GM15510 (cell line): Measurements from ENCODE around the gene SOX10.

ENCODE experiments used
- POLR2A ChIP-seq: IDR thresholded peaks from 3 replicates; pipeline ENCODE4 v1.6.1; 2011; ENCODE audit warnings: borderline replicate concordance; ENCODE audit not compliant: insufficient read length; ENCODE audit errors: extremely low read depth

SOX10 gene

DNA sequence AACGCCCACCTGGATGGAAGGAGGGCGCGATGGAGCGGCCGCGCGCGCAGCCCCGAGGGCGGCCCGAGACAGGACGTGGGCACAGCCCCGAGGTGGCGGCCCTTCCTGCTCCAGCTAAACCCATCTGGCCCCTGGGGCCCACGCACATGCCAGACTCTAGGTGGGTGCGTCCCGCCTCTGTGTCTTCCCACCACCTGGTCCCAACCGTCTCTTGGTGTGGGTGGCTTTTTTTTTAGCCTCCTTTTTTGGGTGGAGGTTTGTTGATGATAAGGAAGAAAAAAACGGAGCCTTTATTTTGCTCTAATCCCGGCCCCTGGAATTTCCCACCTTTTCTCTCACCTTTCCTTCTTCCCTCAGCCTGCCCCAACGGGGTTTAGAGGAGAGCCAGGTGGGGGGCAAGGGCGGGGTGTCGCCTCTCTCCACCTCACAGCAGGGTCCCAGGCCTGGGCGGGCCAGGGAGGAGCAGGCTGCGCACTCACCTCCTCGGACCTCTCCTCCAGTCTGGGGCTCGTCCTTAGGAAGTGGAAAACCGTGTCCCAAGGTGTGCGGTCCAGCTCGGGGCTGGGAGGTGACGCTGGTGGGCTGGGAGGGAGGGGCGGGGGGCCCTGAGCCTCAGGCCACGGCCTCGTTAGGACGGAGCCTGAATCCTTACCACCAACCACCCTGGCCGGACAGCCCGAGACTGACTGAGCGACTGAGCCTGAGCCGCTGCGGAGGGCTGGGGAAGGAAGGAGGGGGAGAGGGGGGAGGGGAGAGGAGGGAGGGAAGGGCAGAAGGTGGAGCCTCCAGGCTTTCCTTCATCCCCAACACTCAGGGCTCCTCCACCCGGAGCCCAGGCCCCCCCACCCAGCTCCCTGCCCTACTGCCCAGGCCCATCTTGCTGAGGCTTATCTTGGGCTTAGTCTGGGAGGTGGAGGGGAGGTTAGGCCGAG lies at the start of gene SOX10:
SOX10 (minus strand) TSS at position 696 of the 932 bp plus-strand sequence. CDS start 771 bp downstream, outside the sequence.
- no peak for TF ChIP-seq POLR2A

DNA sequence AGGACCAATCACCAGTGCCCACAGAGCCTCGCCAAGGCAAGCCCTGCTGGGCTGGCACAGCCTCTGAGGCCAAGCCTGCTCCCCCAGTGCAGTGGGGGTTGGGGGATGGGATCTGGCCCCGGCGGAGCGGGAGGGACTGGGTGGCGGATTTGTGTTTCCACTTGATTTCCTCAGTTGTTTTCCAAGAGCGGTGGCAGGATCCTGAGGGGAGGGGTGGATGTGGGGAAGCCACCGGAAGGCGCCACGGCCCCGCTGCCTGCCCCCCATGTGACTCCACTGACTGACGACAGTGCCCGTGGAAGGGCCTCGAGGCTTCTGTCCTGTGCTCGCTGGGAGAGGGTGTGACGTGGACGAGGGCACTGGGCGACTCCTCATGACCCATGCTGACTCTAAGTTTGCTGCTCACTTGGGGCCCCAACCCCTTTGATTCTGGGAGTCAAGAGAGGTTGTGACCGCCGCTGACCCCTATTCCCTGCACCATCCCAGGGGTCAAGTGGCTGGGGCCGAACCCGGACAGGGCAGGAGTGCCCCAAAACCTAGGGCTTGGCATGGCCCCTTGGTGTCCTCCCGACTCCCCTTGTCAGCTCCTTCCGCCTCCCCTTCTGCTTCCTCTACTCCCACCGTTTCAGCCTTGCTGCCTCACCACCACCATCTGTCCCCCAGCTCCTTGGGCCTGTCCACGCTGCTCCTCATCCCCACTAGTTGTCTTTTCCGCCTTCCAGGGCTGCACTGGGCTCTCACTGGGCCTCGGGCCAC lies 49.3 kb upstream of the SOX10 start:
- TF ChIP-seq POLR2A, result no peak

DNA sequence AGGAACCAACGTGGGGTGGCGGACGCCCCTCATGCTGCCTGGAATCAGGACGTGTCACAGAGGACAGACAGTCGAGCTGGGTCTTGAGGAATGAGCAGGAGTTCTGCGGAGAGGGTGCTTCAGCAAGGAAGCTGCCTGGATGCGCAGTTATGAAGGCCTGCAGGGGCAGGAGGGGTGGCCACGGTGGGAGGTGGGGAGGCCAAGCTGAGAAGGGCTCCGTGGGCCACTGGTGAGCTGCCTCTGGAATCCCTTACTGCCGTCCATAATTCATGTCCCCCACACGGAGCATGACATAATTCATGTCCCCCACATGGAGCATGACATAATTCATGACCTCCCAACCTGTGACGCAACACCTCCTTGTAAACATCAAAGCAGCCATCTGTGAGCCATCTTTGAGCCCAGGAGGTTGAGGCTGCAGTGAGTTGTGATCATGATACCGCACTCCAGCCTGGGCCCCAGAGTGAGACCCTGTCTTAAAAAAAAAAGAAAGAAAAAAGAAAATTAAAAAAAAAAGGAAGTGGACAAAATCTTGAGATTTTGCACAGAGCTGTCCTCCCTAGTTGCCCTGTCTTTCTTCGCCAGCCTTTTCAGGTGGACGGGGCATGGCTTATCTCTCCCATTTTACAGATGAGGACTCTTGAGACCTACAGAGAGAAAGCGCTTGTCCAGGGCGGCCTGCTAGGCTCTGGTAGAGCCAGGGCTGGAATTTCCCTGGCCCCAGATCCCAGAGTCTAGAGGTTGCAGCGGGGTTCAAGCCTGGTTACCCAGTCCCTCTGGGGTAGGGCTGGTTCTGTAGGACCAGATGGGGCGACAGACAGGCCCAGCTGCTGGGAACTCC lies 48.5 kb upstream of the SOX10 start:
- no peak for TF ChIP-seq POLR2A

DNA sequence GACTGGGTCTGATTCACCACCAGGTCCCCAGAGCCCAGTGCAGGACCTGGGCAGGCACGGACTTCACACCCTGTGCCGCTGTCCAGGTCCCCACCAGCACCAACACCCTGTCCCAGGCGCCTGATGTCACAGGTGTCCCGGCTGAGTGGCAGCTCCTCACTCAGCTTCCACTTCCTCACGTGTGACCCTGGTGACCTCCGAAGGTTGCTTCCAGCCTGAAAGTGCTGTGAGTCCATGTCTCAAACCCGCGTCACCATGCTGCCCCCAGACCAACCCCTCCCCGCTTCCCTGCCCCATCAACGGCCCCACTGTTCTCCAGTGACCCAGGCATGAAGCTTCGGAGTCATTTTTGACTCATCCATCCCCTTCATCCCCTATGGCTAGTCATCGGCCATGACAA lies 47.1 kb upstream of the SOX10 start:
- no peak for TF ChIP-seq POLR2A

DNA sequence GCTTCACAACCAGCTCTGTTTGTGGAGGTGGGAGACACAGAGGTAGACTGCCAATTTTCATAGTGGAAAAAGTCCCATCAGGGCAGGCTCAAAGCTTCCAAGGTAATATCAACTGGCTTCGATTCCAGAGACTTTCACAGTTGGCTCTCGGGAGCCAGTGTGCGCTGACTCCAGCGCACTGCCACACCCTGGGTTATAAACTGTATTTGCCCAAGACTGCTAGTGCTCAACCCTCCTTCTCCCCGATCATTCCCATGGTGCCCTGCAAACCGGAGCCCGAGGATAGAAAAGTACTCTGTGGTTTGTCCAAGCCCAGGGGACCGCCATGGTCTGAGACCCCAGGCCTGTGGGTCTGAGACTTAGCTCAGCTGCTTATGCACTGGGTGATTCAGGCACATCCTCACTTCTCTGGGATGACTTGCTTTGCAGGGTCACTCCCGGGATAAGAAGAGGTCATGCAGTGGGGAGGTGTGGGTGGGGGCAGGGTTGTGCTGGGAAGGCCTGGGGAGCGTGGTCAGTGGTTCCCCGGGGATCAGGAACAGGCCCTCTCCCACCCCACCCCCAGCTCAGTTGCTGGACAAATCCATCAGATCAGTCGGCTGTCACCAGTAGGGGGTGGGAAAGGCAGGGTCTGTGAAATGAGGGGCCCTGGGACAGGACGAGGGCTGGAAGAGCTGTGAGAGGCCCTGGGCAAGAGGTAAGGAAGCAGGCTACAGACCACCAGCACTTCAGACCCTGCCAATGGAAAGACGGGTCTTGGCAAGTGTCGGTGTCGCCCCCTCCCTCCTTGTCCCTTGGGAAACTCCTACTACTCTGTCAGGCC lies 46.2 kb upstream of the SOX10 start:
- TF ChIP-seq POLR2A, result no peak

DNA sequence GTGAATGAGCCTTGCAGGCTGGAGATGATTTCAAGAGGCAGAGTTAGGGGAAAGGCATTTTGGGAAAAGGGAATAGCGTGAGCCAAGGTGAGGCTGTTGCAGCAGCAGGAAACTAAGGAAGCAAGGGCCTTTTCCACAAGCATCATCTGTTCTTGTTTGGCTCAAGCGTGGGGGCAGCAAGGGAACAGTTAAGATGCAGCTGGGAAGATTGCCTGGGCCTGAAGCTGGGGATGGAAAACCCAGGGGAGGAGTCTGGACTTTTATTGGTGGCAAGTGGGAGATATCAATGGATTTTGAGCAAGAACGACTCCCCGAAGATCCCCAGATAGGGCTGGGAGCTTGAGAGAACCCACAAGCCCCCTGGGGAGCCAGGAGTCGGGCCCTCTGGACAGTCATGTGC lies 45.5 kb upstream of the SOX10 start:
- no peak for TF ChIP-seq POLR2A

DNA sequence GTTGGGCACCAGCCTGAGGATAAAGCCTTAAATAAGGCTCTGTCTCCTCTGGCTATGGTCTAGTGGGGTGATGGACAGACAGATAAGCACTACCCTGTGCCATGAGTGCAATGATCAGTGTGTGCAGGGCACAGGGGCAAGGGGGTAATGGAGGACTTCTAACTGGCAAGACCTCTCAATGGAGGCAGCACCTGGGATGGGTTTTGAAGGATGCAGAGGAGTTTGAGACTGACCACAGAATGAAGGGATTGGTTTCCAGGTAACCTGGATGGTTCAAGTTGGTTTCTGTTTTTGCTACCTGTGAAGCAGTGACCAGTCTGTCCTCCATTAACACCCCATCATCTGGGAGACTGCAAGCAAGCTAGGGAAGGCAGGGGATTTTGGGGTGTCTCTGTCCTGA lies 45.0 kb upstream of the SOX10 start:
- TF ChIP-seq POLR2A, result no peak

DNA sequence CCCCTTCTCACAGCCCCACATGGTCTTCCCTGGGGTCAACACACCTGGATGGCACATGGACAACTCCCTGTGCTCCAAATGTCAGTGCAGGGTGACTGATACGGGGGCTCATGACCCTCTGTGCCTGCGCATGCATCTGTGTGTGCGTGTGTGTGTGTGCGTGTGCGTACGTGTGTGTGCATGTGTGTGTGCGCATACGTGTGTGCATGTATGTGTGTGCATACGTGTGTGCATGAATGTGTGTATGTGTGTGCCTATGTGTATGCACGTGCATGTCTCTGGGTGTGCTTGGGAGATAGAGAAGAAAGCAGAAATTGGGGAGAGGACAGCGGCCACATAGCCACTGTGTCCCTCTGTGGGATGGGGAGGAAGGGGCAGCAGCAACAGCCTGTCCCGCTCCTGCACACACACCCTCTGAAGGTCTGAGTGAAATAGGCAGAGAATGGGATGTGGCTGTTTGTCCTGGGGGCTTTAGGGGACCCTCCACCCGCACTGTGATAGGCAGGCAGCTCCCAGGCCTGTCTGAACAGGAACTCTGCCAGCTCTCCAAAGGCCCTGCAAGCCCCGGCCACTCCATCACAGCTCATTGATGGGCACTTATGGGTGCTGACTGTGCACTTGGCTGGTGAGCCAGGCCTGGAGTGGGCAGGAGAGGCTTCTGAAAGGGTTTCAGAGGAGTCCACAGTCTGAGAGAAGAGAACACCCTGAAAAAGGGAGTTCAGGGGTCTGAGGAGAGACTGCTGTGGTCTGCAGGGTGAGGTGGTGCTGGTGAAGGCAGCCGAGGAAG lies 44.2 kb upstream of the SOX10 start:
- no peak for TF ChIP-seq POLR2A

DNA sequence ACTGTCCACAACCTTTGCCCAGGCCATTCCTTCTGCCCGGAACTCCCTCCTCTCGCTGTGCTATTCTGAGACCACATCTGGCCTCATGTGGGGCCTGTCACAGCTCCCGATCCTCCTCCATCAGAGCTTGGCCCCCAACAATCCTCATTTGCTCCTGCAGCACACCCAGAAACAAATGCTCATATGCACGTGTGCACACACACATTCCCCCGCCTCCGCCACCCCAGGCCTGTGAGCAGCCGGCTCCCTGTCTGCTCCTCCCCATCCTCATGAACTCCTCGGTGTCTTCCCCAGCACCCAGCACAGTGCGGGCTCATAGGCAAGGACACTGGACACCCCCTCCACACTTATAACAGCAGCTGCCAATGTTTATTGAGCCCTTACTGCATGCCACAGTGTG lies 43.1 kb upstream of the SOX10 start:
- no peak for TF ChIP-seq POLR2A

DNA sequence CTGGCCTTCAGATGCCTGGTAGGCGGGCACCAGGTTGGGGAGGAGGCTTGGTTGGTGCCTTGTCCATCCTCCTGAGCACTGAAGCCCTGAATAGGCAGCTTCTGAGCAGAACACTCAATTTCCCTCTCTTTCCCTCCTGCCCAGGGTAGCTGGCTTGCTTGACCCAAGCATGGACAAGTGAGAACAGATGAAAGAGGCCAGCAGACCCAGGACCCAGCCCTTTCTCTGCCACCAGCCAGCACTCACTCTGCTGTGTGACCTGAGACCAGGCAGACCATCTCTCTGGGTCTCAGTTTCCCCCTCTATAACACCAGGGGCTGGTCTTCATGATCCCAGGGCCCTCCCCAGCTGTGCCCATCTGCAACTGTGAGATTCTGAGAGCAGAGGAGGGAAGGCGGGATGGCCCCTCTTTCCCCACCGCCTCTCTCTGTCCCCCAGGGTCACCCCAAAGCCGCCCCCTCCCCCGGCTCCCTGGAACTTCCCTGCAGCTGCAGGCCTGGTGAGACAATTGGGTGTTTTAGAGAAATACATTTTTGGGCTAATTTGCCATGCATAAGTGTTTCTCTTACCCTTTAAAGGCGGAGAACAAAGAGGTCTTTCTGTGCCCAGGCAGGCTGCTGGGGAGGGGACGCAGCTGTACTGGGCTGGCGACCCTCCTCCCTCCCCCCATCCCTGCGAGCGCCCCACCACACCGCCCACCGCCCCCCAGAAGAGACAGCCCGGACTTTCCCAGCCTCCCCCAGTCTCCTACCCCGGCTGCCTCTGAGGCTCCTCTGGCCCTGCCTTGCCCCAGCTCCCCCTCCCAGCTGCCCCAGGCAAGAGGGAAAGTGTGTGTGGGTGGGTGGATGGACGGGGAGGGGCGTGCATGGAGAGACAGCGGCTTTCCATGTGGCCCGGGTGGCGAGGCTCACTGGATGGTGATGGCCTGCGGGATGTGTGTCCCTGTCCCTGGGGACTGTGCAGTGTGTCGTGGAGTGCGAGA lies 42.1 kb upstream of the SOX10 start:
- TF ChIP-seq POLR2A, result no peak

DNA sequence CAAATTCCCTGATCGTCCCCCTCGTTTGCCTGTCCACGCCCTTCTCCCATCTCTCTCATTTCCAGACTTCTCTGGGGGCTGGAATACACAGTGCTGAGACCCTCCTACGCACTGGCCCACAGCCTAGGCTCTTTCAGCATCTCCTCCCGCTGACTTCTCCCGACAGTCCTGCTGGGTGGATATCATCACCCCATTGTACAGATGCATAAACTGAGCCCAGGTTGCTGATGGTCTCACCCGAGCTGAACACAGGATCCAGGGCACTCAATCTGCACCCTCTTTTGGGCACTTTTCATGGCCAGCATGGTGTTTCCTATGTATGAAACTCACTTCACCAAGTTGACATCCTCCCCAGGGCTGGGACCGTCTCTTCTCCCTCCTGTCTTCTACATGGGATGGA lies 41.2 kb upstream of the SOX10 start:
- TF ChIP-seq POLR2A, result no peak

DNA sequence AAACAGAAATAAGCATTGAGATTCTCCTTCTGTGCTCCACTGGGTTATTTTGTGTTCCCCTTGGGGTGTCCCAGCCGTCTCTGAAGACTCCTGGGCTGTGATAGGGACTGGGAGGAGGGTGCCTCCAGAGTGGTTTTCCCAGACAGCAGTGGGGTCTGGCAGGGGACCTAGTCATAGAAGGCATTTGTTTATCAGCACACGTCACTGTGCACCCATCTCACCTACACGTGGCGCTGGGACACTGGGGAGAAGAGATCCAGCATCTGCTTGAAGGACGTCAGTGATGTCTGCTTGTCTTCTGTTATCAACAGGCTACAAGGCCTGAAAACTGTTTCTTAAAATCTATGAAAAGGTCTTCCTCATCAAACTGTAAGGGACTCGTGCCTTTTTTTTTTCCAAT lies 38.7 kb upstream of the SOX10 start:
- no peak for TF ChIP-seq POLR2A

DNA sequence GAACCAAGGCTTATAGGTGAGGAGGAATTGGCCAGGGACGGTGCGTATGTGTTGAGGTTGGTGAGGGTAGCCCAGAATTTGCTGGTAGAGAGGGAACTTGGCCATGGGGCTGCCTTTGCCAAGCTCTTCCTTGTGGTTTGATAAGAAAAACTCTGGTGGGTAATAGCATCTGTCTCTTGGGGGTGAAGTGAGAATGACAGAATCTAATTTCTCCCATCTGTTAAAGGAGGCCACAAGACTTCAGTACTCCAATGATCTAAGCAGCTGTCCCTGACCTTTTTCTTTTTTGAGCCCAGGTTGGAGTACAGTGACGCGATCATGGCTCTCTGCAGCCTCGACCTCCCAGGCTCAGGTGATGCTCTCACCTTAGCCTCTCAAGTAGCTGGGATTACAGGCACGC lies 36.9 kb upstream of the SOX10 start:
- TF ChIP-seq POLR2A, result no peak
